ENCODE data around the gene ASIC5.
A peak's percentile ranks its signal among the peaks of the same experiment; 100 is the strongest.

Gene ASIC5

DNA sequence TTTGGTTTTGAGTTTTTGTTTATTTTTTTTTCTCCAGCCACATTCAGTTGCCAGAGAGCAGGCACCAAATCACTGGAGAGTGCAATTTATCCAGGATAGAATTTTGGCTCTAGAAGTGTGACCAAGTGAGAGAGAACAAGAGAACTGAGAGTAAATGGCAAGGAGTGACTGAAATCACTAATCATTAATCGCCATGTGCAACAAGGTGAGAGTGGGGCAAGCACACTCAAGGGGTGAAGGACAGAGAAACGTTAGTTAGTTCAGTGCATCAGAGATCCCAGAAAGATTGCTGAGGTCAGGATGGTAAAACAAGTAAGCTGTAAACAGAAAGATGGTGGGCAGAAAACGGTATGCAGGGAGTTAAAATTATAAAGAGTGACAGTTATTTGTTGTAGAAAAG is 17.8 kb upstream of the ASIC5 start:
- H3K4me3 ChIP-seq (ENCODE audit: low read depth, low read length): no peak overlapping the region
- DNase-seq (ENCODE audit: low read depth): no peak

DNA sequence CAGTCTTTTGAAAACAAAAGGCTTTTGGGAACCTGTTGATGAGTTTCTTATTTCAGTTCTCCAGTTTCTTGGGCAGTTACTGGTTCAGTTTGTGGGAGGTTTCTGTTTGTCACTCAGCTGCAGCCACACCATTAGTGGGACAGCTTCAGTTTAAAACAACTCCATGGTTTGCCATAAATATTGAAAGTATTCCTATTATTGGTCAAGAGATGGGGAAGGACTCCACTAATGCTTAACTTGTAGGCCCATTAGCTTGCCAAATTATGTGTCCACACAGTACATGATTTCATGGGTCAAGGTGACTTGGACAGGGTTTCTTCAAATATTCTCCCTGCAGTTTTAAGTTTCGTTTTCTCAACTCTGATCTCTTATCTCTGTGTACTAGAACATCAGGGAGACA is 15.5 kb upstream of the ASIC5 start:
- no peak for DNase-seq (ENCODE audit: low read depth)
- no peak overlapping the region for H3K4me3 ChIP-seq (ENCODE audit: low read depth, low read length)

DNA sequence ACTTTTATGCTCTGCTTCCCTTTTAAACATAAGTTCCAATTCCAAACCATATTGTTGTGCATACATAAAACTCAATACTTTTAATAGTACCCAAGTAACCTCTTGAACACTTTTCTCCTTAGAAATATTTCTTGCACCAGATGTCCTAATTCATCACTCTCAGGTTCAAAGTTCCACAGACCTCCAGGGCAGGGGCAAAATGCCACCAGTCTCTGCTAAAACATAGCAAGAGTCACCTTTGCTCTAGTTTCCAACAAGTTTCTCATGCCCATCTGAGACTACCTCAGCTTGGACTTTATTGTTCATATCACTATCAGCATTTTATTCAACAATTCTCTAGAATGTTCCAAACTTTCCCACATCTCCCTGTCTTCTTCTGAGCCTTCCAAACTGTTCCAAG is 13.7 kb upstream of the ASIC5 start:
- DNase-seq (ENCODE audit: low read depth): no peak
- no peak overlapping the region for H3K4me3 ChIP-seq (ENCODE audit: low read depth, low read length)

DNA sequence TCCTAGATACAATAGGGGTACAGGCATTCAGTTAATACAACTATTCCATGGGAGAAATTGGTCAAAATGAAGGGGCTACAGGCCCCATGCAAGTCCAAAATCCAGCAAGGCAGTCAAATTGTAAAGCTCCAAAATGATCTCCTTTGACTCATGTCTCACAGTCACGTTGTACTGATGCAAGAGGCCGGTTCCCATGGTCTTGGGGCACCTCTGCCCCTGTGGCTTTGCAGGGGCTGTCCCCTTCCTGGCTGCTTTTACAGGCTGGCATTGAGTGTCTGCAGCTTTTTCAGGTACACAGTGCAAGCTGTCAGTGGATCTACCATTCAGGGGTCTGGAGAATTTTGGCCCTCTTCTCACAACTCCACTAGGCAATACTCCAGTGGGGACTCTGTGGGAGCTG is 12.5 kb upstream of the ASIC5 start:
- no peak for DNase-seq (ENCODE audit: low read depth)
- H3K4me3 ChIP-seq (ENCODE audit: low read depth, low read length): no peak overlapping the region

DNA sequence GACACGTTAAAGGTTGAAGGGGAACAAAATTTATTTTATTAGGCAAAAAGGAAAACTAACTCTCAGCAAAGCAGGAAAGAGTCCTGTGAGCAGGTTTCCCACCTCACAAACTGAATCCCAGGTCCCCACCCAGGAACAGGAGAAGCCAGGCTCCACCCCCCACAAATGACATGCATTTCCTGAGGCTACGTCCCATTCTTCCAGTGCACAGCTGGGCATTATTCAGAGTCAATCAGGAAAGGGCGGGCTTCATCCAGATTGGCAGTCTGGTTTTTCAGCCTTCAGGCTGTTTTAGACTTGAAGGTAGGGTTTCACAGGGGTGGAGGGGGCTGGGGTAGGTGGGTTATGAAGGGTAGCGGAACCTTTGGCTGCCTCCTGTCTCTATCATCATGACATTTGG is 11.9 kb upstream of the ASIC5 start:
- H3K4me3 ChIP-seq (ENCODE audit: low read depth, low read length): no peak overlapping the region
- DNase-seq (ENCODE audit: low read depth): no peak

DNA sequence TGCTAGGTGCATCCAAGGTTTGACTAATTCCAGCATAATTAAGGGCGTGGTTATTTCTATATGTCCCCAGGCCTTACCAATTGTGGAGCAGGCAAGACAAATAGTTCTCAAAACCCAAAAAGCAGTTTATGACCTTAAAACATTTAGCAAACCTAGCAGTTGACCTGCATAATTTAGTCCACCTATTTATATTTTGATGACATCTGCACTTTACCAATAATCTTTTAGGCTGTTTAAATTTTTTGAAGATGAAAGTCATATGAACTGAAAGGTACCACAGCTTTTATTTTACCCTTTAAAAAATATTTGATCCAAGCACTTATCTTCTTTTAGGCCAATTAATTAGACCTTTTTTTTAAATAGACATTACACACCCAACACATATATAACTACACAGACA is 9.8 kb upstream of the ASIC5 start:
- no peak overlapping the region for H3K4me3 ChIP-seq (ENCODE audit: low read depth, low read length)
- DNase-seq (ENCODE audit: low read depth): no peak

DNA sequence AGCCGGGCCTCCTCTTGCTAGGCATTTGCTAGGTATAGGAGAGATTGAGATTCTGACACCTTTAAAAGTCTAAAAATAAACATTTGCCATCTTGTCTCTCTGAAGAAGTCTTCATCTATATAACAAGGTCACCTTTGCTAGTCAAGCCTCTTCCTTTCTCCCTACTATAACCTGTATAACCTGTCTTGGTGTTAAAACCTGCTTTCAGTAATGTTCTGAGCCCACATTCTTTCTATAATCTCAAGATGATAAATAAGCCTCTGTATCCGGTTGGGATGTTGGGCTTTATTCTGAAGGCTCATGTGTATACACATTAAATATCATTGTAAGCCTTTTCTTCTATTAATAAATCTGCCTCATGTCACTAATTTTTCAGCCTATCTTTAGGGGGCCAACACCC is 10.2 kb downstream of the ASIC5 start:
- H3K4me3 ChIP-seq (ENCODE audit: low read depth, low read length): no peak overlapping the region
- DNase-seq (ENCODE audit: low read depth): no peak

DNA sequence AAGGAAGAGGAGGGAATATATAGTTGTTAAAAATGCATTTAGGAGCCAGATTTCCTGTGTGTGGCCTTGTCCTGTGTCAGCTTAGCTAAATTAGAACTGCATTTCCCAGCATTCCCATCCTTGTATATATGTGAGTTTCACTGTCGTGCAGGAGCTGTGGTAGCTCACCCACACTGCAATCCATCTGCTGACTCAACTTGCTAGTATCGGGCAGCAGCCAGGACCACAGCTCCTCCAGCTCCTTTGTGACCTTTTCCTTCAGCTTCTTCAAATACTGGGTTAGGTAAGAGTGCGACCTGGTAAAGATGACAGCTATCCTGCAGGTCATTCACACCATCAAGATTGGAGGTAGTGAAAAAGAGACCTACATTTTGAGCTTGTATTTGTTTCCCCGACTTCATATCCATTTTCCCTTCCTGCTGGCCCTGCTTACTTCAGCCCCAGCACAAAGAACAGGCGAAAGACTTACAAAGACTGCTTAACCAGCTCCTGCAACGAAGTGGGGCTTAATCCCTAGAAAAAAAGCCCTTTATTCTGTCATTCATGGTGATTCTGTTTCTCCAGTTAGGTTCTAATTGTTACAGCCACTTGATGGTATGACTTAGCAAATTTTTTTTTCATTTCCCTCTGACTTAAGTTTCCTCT is 11.4 kb downstream of the ASIC5 start:
- H3K4me3 ChIP-seq (ENCODE audit: low read depth, low read length): no peak overlapping the region
- no peak for DNase-seq (ENCODE audit: low read depth)

DNA sequence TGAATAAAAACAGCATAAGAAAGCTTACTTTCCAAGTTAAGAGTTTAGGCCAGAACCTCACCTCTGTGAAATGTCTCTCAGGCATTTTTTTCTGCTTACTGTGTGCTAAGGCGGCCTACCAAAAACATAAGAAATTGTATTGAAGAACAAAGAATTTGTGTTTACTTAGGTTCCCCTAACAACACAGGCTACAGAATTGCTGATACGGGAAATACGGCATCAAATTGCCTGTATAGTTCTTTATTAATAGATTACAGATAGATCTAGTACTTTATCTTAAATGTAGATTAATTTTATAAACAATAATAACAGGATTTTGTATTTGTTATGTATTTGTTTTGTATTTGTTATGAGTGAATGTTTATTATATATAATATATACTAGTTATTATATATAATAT is 12.9 kb downstream of the ASIC5 start:
- no peak overlapping the region for H3K4me3 ChIP-seq (ENCODE audit: low read depth, low read length)
- no peak for DNase-seq (ENCODE audit: low read depth)

DNA sequence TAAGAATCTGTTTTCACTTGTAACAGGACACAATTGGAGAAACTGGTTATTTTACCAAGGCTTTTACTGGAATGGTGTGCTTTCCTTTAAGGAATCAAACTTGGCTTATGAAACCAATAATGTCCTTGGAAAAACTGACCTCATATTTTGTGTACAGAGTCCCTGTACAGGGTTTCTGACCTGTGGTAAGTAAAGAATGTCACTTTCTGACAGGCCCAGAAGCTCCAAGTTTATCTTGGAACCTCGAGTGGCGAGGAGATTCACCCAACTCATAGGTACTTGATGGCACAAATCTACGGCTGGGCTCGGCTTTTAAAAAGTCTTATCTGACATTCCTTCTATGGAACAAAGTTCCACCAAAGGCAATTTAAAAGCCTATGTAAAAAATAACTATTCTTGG is 17.0 kb downstream of the ASIC5 start:
- no peak overlapping the region for H3K4me3 ChIP-seq (ENCODE audit: low read depth, low read length)
- DNase-seq (ENCODE audit: low read depth): no peak

DNA sequence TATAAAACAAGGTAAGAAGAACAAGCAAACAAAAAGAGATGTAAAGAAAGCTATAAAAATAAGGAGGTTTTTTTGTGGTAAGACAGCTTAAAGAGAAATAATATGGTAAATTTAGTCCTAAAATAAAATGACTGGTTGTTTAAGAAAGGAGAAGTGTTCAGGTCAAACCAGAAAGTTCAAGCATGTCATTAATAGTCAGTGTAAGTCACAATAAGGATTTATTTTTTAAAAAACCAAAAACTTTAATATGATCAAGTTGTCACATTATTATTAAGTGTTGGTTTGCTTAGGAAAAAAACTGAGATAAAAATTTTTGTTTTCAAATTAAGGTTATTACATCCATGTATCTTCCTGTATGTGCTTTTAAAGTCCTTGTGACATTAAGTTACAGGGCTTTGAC is 19.1 kb downstream of the ASIC5 start:
- DNase-seq (ENCODE audit: low read depth): no peak
- no peak overlapping the region for H3K4me3 ChIP-seq (ENCODE audit: low read depth, low read length)

DNA sequence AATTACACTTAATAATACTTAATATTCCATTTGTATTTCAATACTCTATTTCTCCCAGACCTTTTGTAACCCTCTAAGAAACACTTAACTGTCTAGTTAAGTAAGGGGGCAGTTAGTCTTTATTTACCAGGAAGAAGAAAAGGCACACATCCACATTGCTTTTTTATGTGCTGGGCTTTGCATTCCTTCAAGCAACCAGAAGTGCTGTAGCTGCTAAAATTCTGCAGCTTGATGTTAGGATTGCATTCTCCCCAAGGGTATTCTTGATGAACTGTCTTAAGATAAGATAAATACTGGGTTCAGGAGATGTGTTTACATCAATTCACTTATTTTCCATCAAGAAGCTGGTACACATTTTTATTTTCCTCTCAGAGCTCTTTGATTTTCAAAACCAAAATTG is 24.0 kb downstream of the ASIC5 start:
- DNase-seq (ENCODE audit: low read depth): no peak
- no peak overlapping the region for H3K4me3 ChIP-seq (ENCODE audit: low read depth, low read length)

DNA sequence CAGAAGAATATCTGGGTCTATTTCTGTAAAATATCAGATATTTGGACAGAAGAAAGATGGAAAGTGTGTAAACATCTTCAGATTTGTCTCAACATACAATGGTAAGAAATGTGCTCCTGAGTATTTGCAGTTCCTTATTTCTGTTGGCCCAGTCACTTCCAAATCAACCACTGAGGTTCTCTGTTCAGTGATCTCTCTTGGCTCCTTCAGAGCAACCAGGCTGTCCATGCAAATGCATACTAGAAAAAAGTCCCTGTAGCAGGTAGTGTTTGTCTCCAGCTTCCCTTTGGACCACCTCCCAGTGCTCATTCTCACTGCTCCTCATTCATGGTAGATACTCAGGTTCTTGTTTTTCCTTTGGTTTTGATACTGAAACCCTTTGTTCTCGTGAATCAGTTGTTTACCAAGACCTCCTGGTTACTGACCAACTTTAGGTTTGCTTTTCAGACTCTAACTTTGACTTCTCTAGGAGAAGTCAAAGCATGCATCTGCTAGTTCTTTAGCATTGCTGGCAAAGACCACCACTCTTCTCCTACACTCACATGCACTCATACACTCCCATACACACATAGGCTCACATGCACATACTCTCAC is 28.8 kb downstream of the ASIC5 start:
- no peak for DNase-seq (ENCODE audit: low read depth)
- no peak overlapping the region for H3K4me3 ChIP-seq (ENCODE audit: low read depth, low read length)

DNA sequence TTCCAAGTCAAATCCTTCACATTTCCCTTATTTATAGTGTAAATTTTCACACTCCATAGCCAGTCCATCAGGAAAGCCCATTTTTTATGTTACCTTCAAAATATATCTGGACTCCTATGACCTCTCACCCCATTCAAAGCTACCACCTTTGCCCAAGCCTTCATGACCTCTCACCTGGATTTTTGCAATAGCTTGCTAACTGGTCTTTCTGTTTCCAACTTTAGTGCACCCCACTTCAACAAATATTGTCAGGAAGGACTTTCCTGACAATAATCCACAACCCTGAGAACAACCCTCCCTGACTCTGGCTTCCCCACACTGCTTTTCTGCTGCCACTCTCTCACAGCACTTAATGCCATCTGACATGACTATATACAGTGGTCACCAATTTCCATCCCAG is 33.4 kb downstream of the ASIC5 start:
- DNase-seq (ENCODE audit: low read depth): no peak
- H3K4me3 ChIP-seq (ENCODE audit: low read depth, low read length): no peak overlapping the region

DNA sequence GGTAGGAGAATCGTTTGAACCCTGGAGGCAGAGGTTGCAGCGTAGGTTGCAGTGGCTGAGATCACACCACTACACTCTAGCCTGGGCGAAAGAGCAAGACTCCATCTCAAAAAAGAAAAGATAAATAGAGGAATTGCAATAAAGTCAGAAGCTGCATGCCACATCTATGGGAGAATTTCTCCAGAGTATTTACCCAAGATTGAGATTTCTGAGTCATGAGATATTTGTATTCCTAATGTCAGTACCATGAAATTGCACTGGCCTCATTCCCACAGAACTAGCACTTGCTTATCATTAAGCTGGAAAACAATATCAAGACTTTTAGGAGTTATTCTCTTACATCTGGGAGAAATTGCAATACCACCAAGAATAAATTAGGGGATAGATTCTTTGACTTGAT is 37.4 kb downstream of the ASIC5 start:
- no peak overlapping the region for H3K4me3 ChIP-seq (ENCODE audit: low read depth, low read length)
- no peak for DNase-seq (ENCODE audit: low read depth)

DNA sequence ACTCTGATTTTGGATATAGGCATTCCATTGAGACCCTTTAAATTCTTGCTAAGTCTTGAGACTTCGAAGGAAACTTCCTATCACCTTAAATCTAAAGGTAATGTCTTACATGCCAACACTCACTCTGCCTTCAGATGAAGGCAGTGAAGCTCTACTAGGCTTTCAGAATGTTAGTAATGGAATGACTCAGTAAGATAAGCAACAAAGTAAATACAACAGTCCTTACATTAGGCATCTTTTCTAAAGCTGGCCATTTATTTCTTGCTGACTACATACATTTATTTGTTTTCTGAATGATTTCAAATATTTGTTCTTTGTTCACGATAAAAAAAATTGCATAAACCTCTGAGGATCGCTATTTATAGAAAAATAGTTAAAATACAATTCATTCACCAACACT is 43.5 kb downstream of the ASIC5 start:
- no peak for DNase-seq (ENCODE audit: low read depth)
- H3K4me3 ChIP-seq (ENCODE audit: low read depth, low read length): no peak overlapping the region

DNA sequence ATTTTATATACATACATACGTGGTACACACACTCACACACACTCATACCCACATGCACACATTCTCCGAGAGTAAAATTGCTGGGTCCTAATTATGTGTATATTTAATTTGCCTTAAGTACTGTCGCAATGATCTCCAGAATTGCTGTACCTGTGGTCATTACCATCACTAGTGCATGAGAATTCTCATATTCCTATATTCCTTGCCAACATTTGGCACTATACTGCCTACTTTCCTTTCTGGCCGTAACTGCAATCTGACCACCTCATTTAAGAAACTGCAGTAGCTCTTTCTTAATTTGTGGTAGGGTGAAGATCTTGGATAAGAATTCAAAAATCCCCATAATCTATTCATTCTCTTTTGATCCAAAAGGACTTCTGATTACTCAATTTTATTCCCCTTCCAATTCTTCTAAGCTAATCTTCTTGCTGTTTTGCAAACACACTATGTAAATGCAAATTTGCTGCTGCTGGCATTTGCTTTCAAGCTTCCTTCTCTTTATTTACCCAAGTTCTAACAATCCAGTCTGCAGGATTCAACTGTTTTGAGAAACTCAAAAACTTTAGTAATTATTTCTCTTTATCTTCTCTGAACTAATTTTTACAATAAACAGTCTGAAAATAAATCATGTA is 45.1 kb downstream of the ASIC5 start:
- H3K4me3 ChIP-seq (ENCODE audit: low read depth, low read length): no peak overlapping the region
- no peak for DNase-seq (ENCODE audit: low read depth)

DNA sequence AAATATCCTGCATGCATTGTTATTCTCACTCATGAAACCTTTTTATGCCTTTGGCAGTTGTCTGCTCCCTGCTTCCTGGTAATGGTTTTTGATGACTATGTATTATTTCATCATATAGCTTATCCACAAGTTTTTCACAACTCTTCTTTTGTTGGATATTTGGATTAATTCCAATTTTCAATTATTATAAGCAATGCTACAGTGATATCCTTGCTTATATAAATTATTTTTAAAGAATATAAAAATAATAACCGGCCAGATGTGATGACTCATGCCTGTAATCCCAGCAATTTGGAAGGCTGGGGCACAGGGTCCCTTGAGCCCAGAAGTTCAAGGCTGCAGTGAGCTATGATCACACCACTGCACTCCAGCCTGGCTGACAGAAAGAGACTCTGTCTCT is 47.0 kb downstream of the ASIC5 start:
- H3K4me3 ChIP-seq (ENCODE audit: low read depth, low read length): no peak overlapping the region
- no peak for DNase-seq (ENCODE audit: low read depth)

DNA sequence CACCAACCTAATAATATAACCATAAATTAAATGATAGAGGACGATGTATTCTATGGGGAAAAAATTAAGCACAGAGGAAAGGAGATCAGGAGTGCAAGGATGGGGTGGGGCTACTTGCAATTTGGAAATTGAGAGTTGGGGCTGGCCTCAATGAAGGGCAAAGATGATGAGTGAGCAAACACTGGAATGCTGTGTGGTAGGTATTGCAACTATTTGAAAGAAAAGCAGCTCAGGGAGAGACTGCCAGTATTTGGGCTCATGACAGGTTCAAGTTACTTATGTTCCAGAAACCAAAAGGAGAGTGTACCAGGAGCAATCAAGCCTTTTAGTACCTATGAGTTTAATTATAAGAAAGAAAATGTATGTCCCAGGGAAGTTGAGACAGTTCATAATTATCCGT is 47.4 kb downstream of the ASIC5 start:
- no peak for DNase-seq (ENCODE audit: low read depth)
- H3K4me3 ChIP-seq (ENCODE audit: low read depth, low read length): no peak overlapping the region

DNA sequence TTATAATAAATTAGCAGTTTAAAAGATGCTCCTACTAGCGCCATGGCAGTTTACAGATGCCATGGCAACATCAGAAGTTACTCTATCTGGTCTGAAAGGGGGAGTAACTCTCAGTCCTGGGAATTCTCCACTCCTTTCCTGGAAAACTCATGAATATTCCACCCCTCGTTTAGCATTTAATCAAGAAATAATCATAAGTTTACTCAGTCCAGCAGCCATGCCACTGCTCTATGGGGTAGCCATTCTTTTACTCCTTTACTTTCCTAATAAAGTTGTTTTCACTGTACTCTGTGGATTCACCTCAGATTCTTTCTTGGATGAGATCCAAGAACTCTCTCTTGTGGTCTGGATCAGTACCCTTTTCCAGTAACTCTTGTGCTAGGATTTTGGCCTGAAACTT is 55.0 kb downstream of the ASIC5 start:
- no peak for DNase-seq (ENCODE audit: low read depth)
- no peak overlapping the region for H3K4me3 ChIP-seq (ENCODE audit: low read depth, low read length)

DNA sequence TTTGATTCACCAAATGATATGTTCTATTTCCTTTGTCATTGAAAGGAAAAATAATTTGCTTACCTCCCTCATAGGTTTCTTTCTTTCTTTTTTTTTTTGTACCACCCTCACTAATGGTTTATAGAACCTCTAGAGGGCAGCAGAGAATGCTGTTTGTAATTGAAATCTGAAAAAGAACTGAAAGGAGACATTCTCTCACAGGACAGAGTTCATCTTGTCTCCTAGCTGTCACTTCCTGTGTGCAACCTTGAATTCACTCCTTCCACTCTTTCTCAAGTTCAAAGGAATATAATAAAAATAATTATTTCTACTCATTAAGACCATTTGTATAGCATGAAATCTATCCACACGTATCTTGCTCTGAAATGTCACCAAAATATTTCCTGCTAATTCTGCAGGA is 56.2 kb downstream of the ASIC5 start:
- DNase-seq (ENCODE audit: low read depth): peak; percentile 69

More for the DNA sequence above, 56.2 kb downstream of the ASIC5 start:
- H3K4me3 ChIP-seq (ENCODE audit: low read depth, low read length): no peak overlapping the region
